RWPE2 (cell line): ENCODE measurements around the gene TOM1L2.

Experiments used
- ATAC-seq: fragments of 200-7000 bp; cut with Tn5 transposase; 3 replicates; pipeline ENCODE4 v1.9.1; 2021; ENCODE audit warnings: low read depth
- DNase-seq: peaks from one replicate; pipeline ENCODE4 v3.0.0-alpha.2; 2020; ENCODE audit warnings: low spot score
- H3K27ac ChIP-seq: fragments of 450-650 bp; 2 replicates; pipeline ENCODE4 v1.5.1; 2017; ENCODE audit warnings: mild to moderate bottlenecking; ENCODE audit not compliant: poor library complexity, severe bottlenecking
- H3K27me3 ChIP-seq: fragments of 250-450 bp; sonication (Bioruptor Pico); 2 replicates; pipeline ENCODE4 v1.5.1; 2021; ENCODE audit warnings: mild to moderate bottlenecking, moderate library complexity; ENCODE audit not compliant: insufficient read depth, poor library complexity, severe bottlenecking
- H3K36me3 ChIP-seq: fragments of 250-450 bp; sonication (Bioruptor Pico); 2 replicates; pipeline ENCODE4 v1.5.1; 2020; ENCODE audit warnings: low read depth, mild to moderate bottlenecking, moderate library complexity
- H3K4me1 ChIP-seq: fragments of 250-450 bp; sonication (Bioruptor Pico); 2 replicates; pipeline ENCODE4 v1.5.1; 2021; ENCODE audit warnings: mild to moderate bottlenecking, moderate library complexity; ENCODE audit not compliant: insufficient read depth, poor library complexity, severe bottlenecking
- H3K4me3 ChIP-seq: fragments of 250-450 bp; sonication (Bioruptor Pico); 2 replicates; pipeline ENCODE4 v1.5.1; 2021; ENCODE audit warnings: mild to moderate bottlenecking, moderate library complexity; ENCODE audit not compliant: severe bottlenecking
- H3K9me3 ChIP-seq: fragments of 250-450 bp; sonication (Bioruptor Pico); 2 replicates; pipeline ENCODE4 v1.5.1; 2021; ENCODE audit warnings: mild to moderate bottlenecking, moderate library complexity; ENCODE audit not compliant: severe bottlenecking
- CTCF ChIP-seq: fragments of 450-650 bp; IDR thresholded peaks from one replicate; pipeline ENCODE4 v1.5.1; 2017; ENCODE audit warnings: mild to moderate bottlenecking, moderate library complexity; ENCODE audit not compliant: poor library complexity, severe bottlenecking

Gene TOM1L2

DNA sequence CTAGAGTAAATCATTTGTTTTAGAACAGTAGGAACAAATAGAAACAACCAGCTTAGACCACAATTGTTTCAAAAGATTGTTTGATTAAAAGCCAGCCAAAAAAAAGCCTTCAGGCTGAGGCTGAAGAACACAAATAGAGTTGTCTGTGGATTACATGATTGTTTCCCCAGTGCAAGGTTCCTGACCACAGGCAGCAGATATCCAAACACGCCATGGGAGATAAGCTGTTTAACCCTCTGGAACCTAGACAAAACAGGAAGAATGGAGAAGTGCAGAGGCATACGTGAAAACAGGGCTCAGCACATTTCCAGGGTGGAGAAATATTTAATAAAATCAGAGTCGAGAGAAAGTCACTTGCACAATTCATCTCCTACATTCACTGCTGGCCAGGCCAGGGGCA lies 45.8 kb upstream of the TOM1L2 start:
- Histone ChIP-seq H3K4me1 (no peaks in the 10 kb centered on the region), H3K4me3 (no peak overlapping the region), H3K27me3 (no peaks in the 10 kb centered on the region), H3K27ac (no peak overlapping the region), H3K9me3 (no peaks in the 10 kb centered on the region), H3K36me3 (peaks cover 7% of the 10 kb centered on the region)
- TF ChIP-seq CTCF: no peak
- no peak for ATAC-seq
- DNase-seq: no peak

GRCh38 chr17:18016426-18016825 lies 44.2 kb upstream of the TOM1L2 start:
- ATAC-seq: no peak

DNA sequence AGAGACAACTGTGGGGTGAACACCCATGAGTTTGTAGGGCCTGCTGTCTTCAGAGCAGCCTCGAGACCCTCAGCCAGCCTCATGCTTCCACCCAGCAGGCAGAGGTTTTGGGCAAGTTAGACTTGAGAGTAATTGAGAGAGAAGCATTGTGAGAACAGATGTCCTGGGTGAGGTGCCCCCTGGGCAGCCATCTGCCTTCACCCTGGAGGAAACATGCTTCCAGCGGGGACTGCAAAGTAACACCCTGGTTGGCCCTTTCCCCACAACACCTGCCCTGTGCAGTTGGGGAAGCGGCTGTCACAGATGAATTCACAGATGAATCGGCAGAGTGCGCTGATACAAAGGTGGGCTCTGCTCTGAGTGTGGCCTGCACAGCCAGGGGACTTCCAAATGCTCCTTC lies 43.4 kb upstream of the TOM1L2 start:
- H3K27me3 ChIP-seq: no peaks in the 10 kb centered on the region
- no peak for ATAC-seq
- no peak for TF ChIP-seq CTCF
- no peak overlapping the region for H3K4me3 ChIP-seq
- H3K4me1 ChIP-seq: no peaks in the 10 kb centered on the region
- no peak overlapping the region for H3K27ac ChIP-seq
- no peaks in the 10 kb centered on the region; the same call in 1 of the 2 replicates for H3K36me3 ChIP-seq
- no peaks in the 10 kb centered on the region for H3K9me3 ChIP-seq
- DNase-seq: no peak

More at GRCh38 chr17:18016426-18016825, 44.2 kb upstream of the TOM1L2 start:
- Histone ChIP-seq H3K27me3 (no peaks in the 10 kb centered on the region), H3K4me1 (no peaks in the 10 kb centered on the region), H3K36me3 (peaks cover 2% of the 10 kb centered on the region), H3K4me3 (no peak overlapping the region), H3K9me3 (no peaks in the 10 kb centered on the region), H3K27ac (no peak overlapping the region)
- no peak for TF ChIP-seq CTCF
- DNase-seq: no peak

- no peak for TF ChIP-seq CTCF
- H3K27ac ChIP-seq: no peak overlapping the region
- H3K9me3 ChIP-seq: no peaks in the 10 kb centered on the region
- ATAC-seq (no peak), DNase-seq (no peak)
- no peaks in the 10 kb centered on the region for H3K36me3 ChIP-seq
- H3K27me3 ChIP-seq: no peaks in the 10 kb centered on the region
- no peak overlapping the region for H3K4me3 ChIP-seq
- peaks cover 2% of the 10 kb centered on the region for H3K4me1 ChIP-seq
Observed at GRCh38 chr17:18014006-18014405, 41.8 kb upstream of the TOM1L2 start.

- Histone ChIP-seq H3K27ac (no peak overlapping the region), H3K4me1 (peaks cover 5% of the 10 kb centered on the region), H3K36me3 (no peaks in the 10 kb centered on the region), H3K4me3 (no peak overlapping the region), H3K9me3 (no peaks in the 10 kb centered on the region), H3K27me3 (no peaks in the 10 kb centered on the region)
- no peak for TF ChIP-seq CTCF
- ATAC-seq (no peak), DNase-seq (no peak)
Observed at GRCh38 chr17:18011286-18011685, 39.1 kb upstream of the TOM1L2 start.
